ENCODE data around the gene OR5B21. TPM values are rescaled to one million over a fixed set of nuclear protein-coding genes. Genes with fewer than 3 reads are reported as not detected.

Gene OR5B21
- polyA plus RNA-seq (ENCODE audit: insufficient read length), result not detected

DNA sequence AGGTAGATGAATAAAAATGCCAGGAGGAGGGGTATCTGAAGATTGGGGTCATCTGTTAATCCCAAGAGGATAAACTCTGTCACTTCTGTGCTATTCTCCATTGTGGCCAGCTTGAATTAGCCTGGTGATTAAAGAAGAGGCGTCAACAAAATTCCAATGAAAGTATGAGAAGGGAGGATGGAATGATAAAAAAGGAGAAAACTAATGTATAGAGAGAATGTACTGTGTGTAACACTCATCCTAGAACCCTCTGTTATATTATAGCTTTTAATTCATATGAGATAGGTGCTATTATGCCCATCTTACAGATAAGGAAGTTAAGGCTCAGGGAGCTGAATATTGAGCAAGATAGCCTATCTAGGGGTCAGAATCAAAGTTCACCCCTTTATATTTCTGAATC is at the start of gene OR5B21:
OR5B21 (minus strand) TSS at position 101 of the 400 bp plus-strand sequence; CDS start at position 101, 0 bp downstream.
- no peak for DNase-seq

DNA sequence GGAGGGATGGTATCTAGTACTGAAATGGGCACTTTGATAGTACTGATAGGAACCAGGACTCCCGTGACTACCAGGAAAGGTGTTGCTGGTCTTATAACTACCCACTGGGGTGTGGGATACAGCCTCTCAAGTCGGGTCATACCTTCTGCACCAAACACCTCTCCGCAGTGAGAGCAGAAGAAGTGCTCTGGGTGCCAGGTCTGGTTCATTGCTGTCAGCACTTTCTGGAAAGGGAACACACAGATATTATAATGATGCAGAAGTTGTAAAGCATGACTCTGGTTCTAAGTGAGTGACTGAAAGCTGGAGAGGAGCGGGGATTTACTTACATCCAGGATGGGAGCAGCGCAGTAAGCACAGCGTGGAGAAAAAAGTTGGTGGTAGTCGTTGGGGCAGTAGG is 41.7 kb upstream of the OR5B21 start:
- no peak for DNase-seq

DNA sequence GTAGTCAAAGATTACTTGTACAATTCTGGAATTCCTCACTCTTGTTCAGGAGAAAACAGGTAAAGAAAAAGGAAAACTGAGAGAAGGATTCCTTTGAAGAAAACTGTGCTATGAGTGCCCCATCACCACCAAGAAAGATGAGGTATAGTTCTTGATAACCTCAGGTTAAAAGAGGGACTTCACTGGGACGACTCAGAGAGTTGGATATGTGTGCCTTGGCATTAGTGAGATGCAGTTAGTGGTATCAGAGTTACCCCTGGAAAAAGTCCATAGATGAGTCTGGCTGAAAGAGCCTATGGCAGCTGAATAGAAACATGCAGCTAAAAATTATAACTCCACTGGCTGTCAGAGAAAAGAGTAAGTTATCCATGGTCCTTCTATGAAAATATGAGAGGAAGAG is 38.9 kb upstream of the OR5B21 start:
- DNase-seq, result no peak

DNA sequence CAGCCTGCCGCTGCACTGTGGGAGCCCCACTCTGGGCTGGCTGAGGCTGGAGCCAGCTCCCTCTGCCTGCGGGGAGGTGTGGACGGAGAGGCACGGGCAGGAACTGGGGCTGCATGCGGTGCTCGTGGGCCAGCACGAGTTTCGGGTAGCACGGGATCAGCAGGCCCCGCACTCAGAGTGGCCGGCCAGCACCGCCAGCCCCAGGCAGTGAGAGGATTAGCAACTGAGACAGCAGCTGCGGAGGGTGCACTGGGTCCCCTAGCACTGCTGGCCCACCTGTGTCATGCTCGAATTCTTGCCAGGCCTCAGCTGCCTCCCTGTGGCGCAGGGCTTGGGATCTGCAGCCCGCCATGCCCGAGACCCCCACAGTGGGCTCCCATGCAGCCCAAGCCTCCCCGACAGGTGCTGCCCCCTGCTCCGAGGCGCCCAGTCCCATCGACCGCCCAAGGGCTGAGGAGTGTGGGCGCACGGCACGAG is 24.0 kb upstream of the OR5B21 start:
- no peak for DNase-seq

DNA sequence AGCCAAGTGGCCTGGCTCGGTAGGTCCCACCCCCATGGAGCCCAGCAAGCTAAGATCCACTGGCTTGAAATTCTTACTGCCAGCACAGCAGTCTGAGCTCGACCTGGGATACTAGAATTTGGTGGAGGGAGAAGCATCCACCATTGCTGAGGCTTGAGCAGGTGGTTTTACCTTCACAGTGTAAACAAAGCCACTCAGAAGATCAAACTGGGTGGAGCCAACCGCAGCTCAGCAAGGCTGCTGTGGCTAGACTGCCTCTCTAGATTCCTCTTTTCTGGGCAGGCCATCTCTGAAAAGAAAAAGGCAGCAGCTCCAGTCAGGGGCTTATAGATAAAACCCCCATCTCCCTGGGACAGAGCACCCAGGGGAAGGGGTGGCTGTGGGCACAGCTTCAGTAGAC is 22.3 kb upstream of the OR5B21 start:
- DNase-seq, result no peak

DNA sequence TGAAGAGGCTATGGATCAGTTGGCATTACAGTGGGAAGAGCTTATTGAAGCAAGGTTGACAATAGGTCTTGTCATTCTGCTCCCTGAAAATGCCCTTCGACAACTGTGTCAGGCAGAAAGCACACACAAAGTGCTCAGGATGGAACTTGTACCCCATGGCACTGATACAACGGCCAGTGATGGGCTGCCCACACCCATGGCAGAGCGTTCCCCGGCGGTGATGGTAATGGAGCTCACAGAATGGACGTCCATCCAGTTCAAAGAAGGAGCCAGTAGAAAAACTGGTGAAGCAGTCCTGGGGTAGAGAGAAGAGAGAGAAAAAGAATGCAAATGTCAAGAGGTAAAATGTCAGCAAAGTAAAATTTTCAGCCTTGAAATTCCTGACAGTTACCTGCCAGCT is 19.5 kb upstream of the OR5B21 start:
- no peak for DNase-seq

DNA sequence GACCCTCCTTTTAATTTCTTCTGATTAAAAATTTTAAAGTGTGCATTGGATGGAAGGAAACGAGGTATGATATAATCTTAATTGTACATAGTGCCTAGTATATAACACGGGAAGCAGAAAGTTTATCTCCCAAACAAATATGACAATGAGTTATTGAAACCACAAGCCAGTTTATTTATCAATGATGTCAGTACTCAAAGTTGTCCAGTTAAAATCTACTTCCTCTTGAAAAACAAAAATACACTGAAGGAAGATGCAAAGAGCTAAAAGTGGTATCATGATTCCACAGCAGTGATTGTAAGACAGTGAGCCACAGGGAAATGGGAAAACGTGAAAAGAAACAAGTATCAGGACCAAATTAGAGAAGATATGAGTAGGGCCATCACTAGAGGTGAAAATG is 18.8 kb upstream of the OR5B21 start:
- DNase-seq, result no peak

DNA sequence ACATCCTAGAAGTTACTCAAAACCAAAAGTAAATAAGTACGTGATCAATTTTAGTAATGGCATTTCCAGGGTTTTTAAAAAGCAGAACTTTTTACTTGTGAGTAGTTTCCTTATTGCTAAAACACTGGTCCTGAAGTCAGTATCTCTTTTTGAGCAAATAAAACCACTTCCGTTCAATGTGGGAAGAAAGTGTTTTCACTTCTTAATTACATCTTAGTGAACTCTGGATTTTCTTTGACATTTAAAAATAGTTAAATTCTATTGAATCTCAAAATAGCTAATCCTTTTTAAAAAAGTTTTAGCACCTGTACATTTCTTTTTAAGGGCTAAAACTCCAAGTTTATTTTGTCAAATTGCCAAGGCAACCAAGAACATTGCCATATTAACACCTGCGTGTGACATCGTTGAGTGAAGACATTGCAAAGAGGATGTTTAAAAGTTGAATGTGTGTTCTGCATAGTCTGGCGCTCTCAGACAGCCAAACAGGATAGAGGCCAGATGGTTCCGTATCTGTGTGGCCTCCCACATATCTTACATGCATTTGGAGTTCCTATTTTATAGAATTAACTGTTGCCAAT is 17.2 kb upstream of the OR5B21 start:
- peak; percentile 13 for DNase-seq

DNA sequence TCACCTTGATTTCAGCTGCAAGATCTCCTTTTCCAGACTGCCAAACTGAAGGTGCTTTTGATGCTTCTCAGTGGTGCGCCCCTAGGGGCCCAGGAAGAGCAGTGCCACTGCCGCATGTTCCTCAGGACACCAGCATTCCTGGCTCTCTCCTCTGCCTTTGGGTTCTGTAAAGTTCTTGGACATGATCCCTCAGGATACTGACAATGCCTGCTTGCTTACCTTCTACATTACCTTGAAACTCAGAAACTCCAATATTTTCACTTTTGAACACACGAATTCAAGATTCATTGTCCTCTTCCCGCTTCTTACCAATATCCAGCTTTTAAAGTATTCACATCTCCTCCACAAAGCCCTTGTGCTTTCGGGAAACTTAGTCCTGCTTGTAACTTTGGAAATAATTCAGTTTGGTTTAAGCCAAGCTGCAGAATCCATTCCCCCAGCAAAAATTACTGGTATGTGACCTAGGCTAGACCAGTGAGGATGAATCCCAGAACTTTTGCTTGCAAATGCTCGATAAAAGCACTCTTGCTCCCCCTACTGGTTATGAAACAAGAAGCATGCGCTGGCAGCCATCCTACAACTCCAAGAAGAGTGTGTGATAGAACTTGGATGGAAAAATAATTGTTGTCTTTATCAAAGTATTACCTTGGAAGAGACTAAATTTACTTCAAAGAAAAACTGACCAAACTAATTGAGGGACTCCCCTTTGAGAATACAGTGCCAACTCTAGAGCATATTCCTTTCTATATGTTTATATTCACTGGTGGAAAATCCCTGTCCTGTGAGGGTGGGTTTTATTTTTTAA is 16.5 kb upstream of the OR5B21 start:
- peak; percentile 80 for DNase-seq

DNA sequence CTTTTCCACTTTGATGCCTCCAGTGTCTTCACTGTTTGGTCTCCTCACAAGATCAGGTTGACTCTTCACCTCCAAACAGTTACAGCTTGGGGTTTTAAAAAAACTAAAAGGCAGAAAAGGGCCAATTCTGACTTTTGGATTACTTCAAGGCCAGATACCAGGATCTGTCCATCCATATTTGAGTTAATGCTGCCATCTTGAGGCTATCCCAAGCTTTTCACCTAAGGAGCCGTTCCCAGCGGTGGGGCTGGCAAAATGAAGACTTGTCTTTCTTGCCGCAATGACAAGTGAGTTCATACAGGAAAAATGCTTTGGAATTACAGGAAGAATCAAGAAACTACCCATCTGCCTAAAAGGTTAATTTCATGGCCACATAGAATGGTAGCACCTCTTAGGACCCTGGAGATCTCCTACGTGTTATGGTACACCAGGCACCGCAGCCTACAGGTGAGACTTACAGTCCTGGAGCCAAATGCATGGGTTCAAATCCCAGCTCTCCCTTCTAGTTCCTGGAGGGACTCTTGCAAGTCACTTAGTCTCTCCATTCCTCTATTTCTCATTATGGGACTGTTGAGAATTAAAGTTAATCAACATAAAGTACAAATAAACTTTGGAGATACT is 6.0 kb upstream of the OR5B21 start:
- peak; percentile 31 for DNase-seq

DNA sequence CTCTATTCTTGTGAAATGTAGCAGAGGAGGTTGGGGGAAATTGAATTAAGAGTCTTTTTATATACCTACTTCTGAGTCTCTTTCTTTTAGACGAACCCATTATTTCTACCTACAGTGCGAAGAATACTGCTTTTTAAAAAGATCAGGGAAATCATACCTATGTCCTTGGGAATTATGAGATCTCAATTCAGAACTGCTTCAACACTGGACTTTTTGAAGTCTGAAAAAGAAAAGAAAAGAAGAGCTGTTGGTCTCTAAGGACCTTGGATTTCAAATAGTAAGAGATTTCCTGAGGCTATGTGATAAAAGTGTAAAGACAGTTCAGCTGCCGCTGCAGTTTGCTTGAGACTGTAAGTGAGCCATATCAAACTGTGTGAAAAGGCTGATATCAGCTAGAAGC is 3.7 kb upstream of the OR5B21 start:
- DNase-seq, result no peak

DNA sequence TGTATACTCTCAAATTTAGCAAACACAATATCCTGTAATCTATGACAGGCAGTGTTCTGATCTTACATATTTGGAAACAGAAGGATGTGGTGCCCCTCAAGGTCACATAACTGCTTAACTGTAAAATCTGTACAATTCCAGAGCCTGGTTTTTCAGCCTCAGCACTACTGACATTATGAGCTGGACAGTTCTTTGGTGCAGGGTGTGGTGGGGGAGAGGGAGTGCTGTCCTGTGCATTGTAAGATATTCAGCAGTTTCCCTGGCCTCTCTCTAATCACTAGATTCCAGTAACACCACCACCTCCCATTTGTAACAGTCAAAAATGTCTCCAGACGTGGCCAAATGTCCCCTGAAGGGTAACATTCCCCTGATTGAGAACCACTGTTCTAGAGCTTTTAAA is 1.8 kb upstream of the OR5B21 start:
- no peak for DNase-seq

DNA sequence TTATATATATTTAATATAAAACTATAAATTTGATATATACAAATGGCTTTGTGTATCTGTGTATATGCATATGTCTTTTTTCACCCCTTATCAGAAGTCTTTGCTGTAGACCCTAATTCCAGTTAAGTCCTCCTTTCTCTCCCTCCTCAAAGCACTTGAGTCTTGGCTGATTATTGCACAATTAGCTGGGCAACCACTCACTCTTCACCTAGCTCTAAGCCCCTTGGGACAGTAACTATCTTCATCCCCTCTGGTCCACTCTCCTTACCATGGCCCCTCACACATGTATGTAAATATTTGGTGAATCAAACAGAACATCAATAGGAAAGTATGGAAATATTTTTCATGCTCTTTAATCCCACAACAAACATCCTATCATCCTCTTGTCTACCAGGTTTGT is 909 bp upstream of the OR5B21 start:
- no peak for DNase-seq

DNA sequence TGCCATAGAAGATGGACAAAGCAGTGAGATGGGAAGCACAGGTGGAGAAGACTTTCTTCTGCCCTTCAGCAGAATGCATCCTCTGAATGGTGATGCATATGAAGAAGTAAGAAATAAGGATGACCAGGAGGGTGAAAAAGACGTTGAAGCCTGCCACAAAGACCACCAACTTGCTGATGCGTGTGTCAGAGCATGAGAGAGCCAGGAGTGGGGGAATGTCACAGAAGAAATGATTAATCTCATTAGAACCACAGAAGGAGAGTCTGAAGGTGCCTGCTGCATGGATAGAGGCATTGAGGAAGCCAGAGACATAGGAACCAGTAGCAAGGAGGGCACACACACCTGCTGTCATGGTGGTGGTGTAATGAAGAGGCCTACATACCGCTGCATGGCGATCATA is 550 bp downstream of the OR5B21 start:
- DNase-seq, result no peak

DNA sequence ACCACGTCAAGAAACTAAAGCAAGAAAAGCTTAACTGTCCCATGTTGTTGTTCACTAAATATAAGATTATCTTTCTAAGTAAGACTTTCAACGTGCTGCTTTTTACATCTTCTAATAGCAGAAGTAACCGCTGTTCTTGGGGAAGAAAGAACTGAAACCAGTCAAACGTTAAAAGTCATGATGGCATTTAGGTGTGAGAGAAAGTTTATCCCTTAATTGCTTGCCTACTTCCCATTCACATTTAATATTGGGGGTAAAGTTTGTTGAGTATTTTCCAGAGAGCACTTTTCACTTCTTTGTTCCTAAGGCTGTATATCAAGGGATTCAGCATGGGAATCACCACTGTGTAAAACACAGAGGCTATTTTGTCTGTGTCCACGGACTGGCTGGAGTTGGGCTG is 970 bp downstream of the OR5B21 start:
- no peak for DNase-seq

DNA sequence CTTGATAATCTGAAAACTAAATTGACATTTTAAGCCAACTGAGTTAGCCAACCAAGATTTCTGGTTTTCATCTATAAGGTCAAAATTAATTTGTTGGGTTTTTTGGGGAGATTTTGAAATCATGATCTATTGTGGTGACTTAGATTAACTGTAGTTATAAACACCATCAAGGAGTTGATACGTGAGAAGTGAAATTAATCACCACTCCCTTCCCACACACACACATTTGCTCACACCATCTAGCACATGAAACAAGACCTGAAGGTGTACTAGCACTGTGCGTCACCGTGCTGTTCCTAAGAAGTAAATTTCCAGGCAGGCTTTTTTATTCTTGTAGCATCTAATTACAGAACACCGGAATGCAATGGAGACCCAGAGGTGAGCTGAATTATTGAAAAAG is 2.1 kb downstream of the OR5B21 start:
- no peak for DNase-seq

DNA sequence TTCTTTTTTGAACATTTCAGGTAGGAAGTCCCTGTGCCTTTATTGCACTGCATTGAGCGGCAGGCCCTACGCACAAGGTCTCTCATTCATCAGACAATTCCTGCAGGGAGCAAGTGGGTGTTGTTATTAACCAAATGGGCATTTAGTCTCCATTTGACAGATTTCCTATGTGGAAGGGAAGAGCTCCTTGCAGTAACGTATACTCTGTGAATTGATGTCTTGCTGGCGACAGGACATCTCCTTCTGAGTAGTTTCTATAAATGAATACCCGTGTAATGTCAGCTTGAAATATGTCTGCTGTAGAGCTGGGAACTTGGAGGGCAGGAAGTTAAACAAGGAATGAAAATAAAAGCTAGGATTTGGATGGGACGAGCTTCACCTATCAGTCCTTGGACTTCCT is 3.7 kb downstream of the OR5B21 start:
- DNase-seq, result no peak

DNA sequence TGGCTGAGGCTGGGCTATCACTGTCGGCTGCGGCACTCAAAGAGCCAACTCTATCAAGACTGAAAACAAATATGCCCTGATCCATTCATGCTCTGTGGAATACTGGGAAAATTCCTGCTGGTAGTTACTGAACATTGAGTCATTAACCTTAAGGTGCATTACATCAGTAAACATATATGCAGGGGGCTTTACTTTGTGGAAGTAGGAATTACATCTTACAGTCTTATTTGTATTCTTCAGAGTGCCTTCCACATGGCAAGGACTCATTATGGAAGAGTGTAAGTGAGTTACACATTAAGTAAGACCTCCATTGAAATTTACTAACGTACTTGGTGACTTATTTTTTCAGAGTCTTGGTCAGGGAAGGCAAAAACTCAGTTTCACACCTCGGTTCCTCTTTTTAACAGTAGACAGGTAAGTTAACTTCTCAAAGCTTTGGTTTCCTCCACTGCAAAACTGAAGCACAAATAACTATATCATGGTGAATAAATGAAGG is 4.5 kb downstream of the OR5B21 start:
- no peak for DNase-seq

DNA sequence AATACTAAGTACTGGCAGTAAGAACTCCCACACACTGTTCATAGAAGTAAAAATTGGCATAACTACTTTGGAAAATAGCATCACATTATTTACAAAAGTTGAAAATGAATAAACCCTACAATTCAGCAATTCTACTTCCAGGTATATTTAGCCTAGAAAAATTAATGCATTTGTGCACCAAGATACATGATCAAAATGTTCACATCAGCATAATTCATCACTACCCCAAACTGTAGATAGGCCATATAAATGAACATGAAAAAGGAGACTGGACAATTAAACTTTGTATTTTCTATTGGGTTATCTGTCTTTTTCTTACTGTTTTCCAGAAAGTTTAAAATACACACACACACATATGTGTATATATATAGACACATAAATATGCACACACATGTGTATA is 5.9 kb downstream of the OR5B21 start:
- DNase-seq, result no peak

DNA sequence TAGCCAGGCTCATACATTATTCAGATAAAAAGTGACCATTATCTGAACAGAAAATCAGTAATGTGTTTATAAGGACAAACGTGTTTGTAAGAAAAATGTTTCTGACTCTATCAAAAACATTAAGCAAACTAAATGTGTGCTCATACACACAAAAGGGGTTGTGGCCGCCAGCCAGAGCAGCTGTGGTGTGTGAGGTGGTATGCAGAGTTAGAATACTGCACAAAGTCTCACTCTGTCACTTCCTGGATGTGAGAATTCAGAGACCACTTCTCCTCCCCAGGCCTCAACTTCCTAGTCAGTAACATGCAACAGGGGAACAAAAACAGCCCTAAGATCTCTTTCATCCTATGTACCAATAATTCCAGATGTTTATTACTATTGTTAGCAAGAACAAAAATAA is 9.4 kb downstream of the OR5B21 start:
- no peak for DNase-seq

DNA sequence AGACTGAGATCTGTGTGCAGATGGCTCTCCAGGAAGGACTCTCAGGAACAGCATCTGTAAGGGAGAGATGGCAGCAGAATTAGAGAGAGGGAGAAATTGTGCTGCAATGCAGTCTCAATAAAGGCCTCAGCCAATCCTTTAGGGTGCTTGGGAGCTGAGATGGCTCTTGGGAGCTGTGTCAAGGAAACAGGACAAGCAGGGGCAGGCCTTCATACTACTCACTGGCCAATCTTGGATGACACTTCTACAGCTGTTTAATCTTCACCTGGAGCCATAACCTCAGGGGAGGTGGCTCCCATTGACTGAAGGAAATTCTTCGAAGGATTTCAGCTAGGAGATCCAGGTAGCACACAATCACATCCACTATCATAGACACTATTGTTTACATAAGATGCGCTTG is 10.0 kb downstream of the OR5B21 start:
- DNase-seq, result no peak

DNA sequence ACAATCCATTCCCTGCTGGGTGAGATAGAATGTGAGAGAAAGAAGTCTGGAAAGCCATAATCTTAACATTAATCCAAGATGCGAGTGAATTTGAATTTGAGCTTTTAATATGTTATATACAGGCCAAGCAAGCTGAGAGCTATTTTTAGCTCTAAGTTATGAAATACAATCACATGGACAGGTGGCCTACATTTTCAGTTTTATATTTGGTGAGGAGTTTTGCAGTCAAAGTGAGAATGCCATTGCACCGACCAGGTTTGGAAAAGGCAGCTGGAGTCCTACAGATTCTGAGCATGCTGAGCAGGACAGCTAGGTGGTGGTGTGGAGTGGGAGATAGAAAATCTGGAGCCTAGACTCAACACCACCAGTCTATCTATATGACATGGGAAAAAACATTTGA is 12.0 kb downstream of the OR5B21 start:
- DNase-seq, result no peak

DNA sequence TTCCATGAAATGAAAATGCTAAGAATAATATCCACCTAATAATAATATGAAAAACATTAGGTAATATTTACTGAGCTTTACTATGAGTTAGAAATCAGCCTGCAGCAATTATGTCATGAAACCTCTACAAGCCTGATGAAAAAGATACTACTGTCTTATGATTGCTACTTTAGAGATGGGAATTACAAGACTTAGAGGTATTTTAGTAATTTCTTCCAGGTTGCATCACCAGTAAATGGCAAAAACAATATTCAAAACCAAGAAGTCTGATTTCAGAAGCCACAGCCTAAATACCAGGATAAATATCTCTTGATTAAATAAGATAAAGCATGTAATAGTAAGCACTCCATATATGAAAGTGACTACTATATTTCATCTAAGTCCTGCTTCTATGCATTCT is 13.8 kb downstream of the OR5B21 start:
- DNase-seq, result no peak

DNA sequence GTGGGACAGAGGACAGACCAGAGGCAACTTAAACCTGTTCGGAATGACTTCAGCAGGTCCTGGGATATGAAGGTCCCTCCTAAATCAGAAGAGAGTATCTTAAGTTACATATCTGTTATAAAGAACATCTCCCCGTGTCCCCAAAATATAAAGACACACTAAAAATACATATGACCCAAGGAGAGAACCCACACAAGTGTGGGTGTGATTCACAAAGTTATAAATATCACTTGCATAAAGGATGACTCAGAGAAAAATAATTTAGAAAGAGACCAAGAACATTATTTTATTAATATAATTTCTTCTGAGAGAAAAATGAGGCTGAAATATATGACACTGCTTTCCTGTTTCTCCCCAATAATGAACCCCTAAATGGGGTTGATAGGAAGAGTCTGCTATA is 14.2 kb downstream of the OR5B21 start:
- no peak for DNase-seq
